RWPE2 (cell line): Measurements from ENCODE around the gene ERBIN.

Source experiments
- ATAC-seq: fragments of 200-7000 bp; cut with Tn5 transposase; 3 replicates; pipeline ENCODE4 v1.9.1; 2021; ENCODE audit warnings: low read depth
- DNase-seq: peaks from one replicate; pipeline ENCODE4 v3.0.0-alpha.2; 2020; ENCODE audit warnings: low spot score
- H3K27ac ChIP-seq: fragments of 450-650 bp; 2 replicates; pipeline ENCODE4 v1.5.1; 2017; ENCODE audit warnings: mild to moderate bottlenecking; ENCODE audit not compliant: poor library complexity, severe bottlenecking
- H3K27me3 ChIP-seq: fragments of 250-450 bp; sonication (Bioruptor Pico); 2 replicates; pipeline ENCODE4 v1.5.1; 2021; ENCODE audit warnings: mild to moderate bottlenecking, moderate library complexity; ENCODE audit not compliant: insufficient read depth, poor library complexity, severe bottlenecking
- H3K36me3 ChIP-seq: fragments of 250-450 bp; sonication (Bioruptor Pico); 2 replicates; pipeline ENCODE4 v1.5.1; 2020; ENCODE audit warnings: low read depth, mild to moderate bottlenecking, moderate library complexity
- H3K4me1 ChIP-seq: fragments of 250-450 bp; sonication (Bioruptor Pico); 2 replicates; pipeline ENCODE4 v1.5.1; 2021; ENCODE audit warnings: mild to moderate bottlenecking, moderate library complexity; ENCODE audit not compliant: insufficient read depth, poor library complexity, severe bottlenecking
- H3K4me3 ChIP-seq: fragments of 250-450 bp; sonication (Bioruptor Pico); 2 replicates; pipeline ENCODE4 v1.5.1; 2021; ENCODE audit warnings: mild to moderate bottlenecking, moderate library complexity; ENCODE audit not compliant: severe bottlenecking
- H3K9me3 ChIP-seq: fragments of 250-450 bp; sonication (Bioruptor Pico); 2 replicates; pipeline ENCODE4 v1.5.1; 2021; ENCODE audit warnings: mild to moderate bottlenecking, moderate library complexity; ENCODE audit not compliant: severe bottlenecking
- CTCF ChIP-seq: fragments of 450-650 bp; IDR thresholded peaks from one replicate; pipeline ENCODE4 v1.5.1; 2017; ENCODE audit warnings: mild to moderate bottlenecking, moderate library complexity; ENCODE audit not compliant: poor library complexity, severe bottlenecking

The ERBIN gene

GRCh38 chr5:66004216-66004615, 77.8 kb downstream of the ERBIN start:
- DNase-seq: no peak
- H3K36me3 ChIP-seq: peaks cover 37% of the 10 kb centered on the region
- no peaks in the 10 kb centered on the region for H3K27me3 ChIP-seq
- TF ChIP-seq CTCF: no peak
- H3K4me3 ChIP-seq: no peak overlapping the region
- H3K9me3 ChIP-seq: no peaks in the 10 kb centered on the region
- ATAC-seq: no peak
- no peaks in the 10 kb centered on the region for H3K4me1 ChIP-seq
- H3K27ac ChIP-seq: no peak overlapping the region

GRCh38 chr5:66009277-66009676, 82.9 kb downstream of the ERBIN start:
- no peak for TF ChIP-seq CTCF
- DNase-seq (no peak), ATAC-seq (no peak)
- H3K27ac ChIP-seq: no peak overlapping the region
- peaks cover 14% of the 10 kb centered on the region for H3K4me1 ChIP-seq
- H3K27me3 ChIP-seq: no peaks in the 10 kb centered on the region
- H3K36me3 ChIP-seq: peaks cover 39% of the 10 kb centered on the region
- H3K4me3 ChIP-seq: no peak overlapping the region
- H3K9me3 ChIP-seq: no peaks in the 10 kb centered on the region

- ATAC-seq (peak; percentile 49; the same call in 2 of the 3 replicates), DNase-seq (no peak)
- H3K9me3 ChIP-seq: no peaks in the 10 kb centered on the region
- peaks cover 14% of the 10 kb centered on the region for H3K4me1 ChIP-seq
- no peaks in the 10 kb centered on the region for H3K27me3 ChIP-seq
- no peak for TF ChIP-seq CTCF
- peaks cover 48% of the 10 kb centered on the region for H3K36me3 ChIP-seq
- no peak overlapping the region for H3K4me3 ChIP-seq
- no peak overlapping the region for H3K27ac ChIP-seq
Observed at GRCh38 chr5:66010476-66010875, 84.1 kb downstream of the ERBIN start.

GRCh38 chr5:66012271-66012670, 85.9 kb downstream of the ERBIN start:
- no peak for TF ChIP-seq CTCF
- no peaks in the 10 kb centered on the region for H3K27me3 ChIP-seq
- peaks cover 50% of the 10 kb centered on the region for H3K36me3 ChIP-seq
- H3K9me3 ChIP-seq: no peaks in the 10 kb centered on the region
- peaks cover 14% of the 10 kb centered on the region for H3K4me1 ChIP-seq
- H3K4me3 ChIP-seq: no peak overlapping the region
- no peak overlapping the region for H3K27ac ChIP-seq
- ATAC-seq: no peak
- no peak for DNase-seq

GRCh38 chr5:66013397-66013796, 87.0 kb downstream of the ERBIN start:
- no peak for ATAC-seq
- no peak overlapping the region for H3K4me3 ChIP-seq
- DNase-seq: no peak
- H3K36me3 ChIP-seq: peaks cover 50% of the 10 kb centered on the region
- TF ChIP-seq CTCF: no peak
- H3K9me3 ChIP-seq: no peaks in the 10 kb centered on the region
- peaks cover 14% of the 10 kb centered on the region for H3K4me1 ChIP-seq
- no peaks in the 10 kb centered on the region for H3K27me3 ChIP-seq
- H3K27ac ChIP-seq: no peak overlapping the region
